Measurements from ENCODE around the gene ACIN1. TPM values are rescaled to one million over a fixed set of nuclear protein-coding genes. Genes with fewer than 3 reads are reported as not detected.

The ACIN1 gene
- total and polyA plus RNA-seq, 2 of the 13 experiments (the other 11 are each of a cell fraction or from before 2014, with no cell fraction given): 165 to 183 TPM

DNA sequence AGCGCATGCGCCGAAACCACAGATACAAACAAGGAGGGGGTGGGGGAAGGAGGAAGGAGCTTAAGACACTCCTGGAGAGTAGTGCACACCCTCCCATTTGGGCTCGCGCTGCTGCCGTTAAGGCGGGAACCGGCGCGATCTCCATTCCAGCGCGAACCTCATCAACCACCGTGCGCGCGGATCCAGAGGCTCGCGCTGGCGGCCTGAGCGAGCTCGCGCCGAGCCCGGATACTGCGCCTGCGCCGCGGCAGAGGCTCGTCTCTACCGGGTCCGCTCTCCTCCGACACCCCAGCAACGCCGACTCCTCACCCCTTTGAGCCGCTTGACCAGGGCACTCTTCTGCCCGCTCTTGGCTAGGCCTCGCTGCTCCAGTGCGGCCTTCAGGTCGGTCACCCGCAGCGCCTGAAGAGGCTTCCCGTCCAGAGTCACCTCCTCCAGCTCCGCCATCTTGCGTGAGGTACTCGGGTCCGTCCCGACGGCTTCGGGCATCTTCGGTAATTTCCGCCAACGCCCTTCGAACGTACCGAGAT, at the start of gene ACIN1 (continued):
- TF ChIP-seq ZNF142 (CRISPR knock-in tag; IDR thresholded peaks at IDR 0.05) (peak; percentile 90), AHR (CRISPR knock-in tag; IDR thresholded peaks at IDR 0.05) (peak; percentile 96), THYN1 (CRISPR knock-in tag; IDR thresholded peaks at IDR 0.05; ENCODE audit: borderline replicate concordance, low read depth) (peak; percentile 94; the same call in 1 of the 2 replicates), MAFG (CRISPR knock-in tag; IDR thresholded peaks at IDR 0.05) (no peak), MED13 (CRISPR knock-in tag; IDR thresholded peaks at IDR 0.05) (peak; percentile 95), ZNF772 (CRISPR knock-in tag; IDR thresholded peaks at IDR 0.05) (peak; percentile 100), NR2F6 (IDR thresholded peaks at IDR 0.05) (no peak), NR2F6 (CRISPR knock-in tag; IDR thresholded peaks at IDR 0.05) (peak; percentile 51), ZNF841 (CRISPR knock-in tag; IDR thresholded peaks at IDR 0.05; ENCODE audit: borderline replicate concordance) (no peak), SP4 (CRISPR knock-in tag; IDR thresholded peaks at IDR 0.05) (peak; percentile 81), TOPORS (CRISPR knock-in tag; IDR thresholded peaks at IDR 0.05) (peak; percentile 99), CENPT (CRISPR knock-in tag; IDR thresholded peaks at IDR 0.05; ENCODE audit: low read depth) (peak; percentile 98), MLLT10 (CRISPR knock-in tag; IDR thresholded peaks at IDR 0.05) (0 out of 2 replicates have a peak, but pooled peaks have one; percentile 69), ZNF101 (CRISPR knock-in tag; IDR thresholded peaks at IDR 0.05; ENCODE audit: borderline replicate concordance, low read depth) (peak; percentile 98), ZSCAN20 (CRISPR knock-in tag; IDR thresholded peaks at IDR 0.05; ENCODE audit: borderline replicate concordance) (peak; percentile 98), MAZ (IDR thresholded peaks at IDR 0.05; ENCODE audit: borderline replicate concordance, low read depth, low read length) (no peak; the same call in none of the 2 replicates), MAZ (CRISPR knock-in tag; IDR thresholded peaks at IDR 0.05; ENCODE audit: low read depth) (peak; percentile 96), PCBP1 (IDR thresholded peaks at IDR 0.05; ENCODE audit: borderline replicate concordance, low read depth, low read length) (no peak; the same call in 1 of the 2 replicates), ZNF235 (CRISPR knock-in tag; IDR thresholded peaks at IDR 0.05; ENCODE audit: borderline replicate concordance) (peak; percentile 99; the same call in 1 of the 2 replicates), RXRA (CRISPR knock-in tag; IDR thresholded peaks at IDR 0.05) (peak; percentile 93; the same call in 1 of the 2 replicates), ZNF205 (CRISPR knock-in tag; IDR thresholded peaks at IDR 0.05) (peak; percentile 89), RFXAP (CRISPR knock-in tag; IDR thresholded peaks at IDR 0.05; ENCODE audit: borderline replicate concordance) (peak; percentile 96)
- TF ChIP-seq, protein P1, sequence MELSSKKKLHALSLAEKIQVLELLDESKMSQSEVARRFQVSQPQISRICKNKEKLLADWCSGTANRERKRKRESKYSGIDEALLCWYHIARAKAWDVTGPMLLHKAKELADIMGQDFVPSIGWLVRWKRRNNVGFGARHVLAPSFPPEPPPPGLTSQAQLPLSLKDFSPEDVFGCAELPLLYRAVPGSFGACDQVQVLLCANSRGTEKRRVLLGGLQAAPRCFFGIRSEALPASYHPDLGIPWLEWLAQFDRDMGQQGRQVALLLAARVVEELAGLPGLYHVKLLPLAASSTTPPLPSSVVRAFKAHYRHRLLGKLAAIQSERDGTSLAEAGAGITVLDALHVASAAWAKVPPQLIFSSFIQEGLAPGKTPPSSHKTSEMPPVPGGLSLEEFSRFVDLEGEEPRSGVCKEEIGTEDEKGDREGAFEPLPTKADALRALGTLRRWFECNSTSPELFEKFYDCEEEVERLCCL (CRISPR knock-in tag; IDR thresholded peaks at IDR 0.05; ENCODE audit: borderline replicate concordance): peak; percentile 95
- TF ChIP-seq, protein P2, sequence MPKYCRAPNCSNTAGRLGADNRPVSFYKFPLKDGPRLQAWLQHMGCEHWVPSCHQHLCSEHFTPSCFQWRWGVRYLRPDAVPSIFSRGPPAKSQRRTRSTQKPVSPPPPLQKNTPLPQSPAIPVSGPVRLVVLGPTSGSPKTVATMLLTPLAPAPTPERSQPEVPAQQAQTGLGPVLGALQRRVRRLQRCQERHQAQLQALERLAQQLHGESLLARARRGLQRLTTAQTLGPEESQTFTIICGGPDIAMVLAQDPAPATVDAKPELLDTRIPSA (CRISPR knock-in tag; IDR thresholded peaks at IDR 0.05; ENCODE audit: borderline replicate concordance): 0 out of 2 replicates have a peak, but pooled peaks have one; percentile 23

Data from HepG2 (cell line).